ENCODE data around the gene ACSM3. TPM values are rescaled to one million over a fixed set of nuclear protein-coding genes. Genes with fewer than 3 reads are reported as not detected.

The ACSM3 gene
- total and polyA plus RNA-seq, 9 of the 15 experiments (the other 6 are each of a cell fraction or from before 2014, with no cell fraction given), result 112 to 420 (median 182) TPM

GRCh38 chr16:20741554-20742285, 22.1 kb upstream of the ACSM3 start, which contains the start of gene THUMPD1 (continued):
- TF ChIP-seq BCLAF1 (IDR thresholded peaks at IDR 0.05; ENCODE audit: borderline replicate concordance in 1 of 2, control insufficient read depth in 1 of 2, low read depth in 2 of 2, low read length in 1 of 2) (peak in 1 of 2 experiments; percentile 84; a peak in 1 of 4 replicates), TOE1 (IDR thresholded peaks at IDR 0.05; ENCODE audit: borderline replicate concordance) (peak; percentile 95), TOE1 (CRISPR knock-in tag; IDR thresholded peaks at IDR 0.05; ENCODE audit: borderline replicate concordance, low read depth) (no peak), KLF16 (IDR thresholded peaks at IDR 0.05) (no peak), NUFIP1 (IDR thresholded peaks at IDR 0.05; ENCODE audit: partially characterized antibody) (no peak), ESRRB (CRISPR knock-in tag; IDR thresholded peaks at IDR 0.05; ENCODE audit: borderline replicate concordance) (no peak), CLOCK (CRISPR knock-in tag; IDR thresholded peaks at IDR 0.05; ENCODE audit: borderline replicate concordance) (no peak), NR2C2 (CRISPR knock-in tag; IDR thresholded peaks at IDR 0.05) (peak; percentile 82), NR2C2 (tag; IDR thresholded peaks at IDR 0.05) (peak; percentile 69), MTA2 (IDR thresholded peaks at IDR 0.05; ENCODE audit: low read depth) (no peak), ZNF274 (IDR thresholded peaks at IDR 0.05; ENCODE audit: borderline replicate concordance, low read depth, low read length) (no peak), NR2C1 (IDR thresholded peaks at IDR 0.05) (no peak), NR2C1 (tag; IDR thresholded peaks at IDR 0.05) (0 out of 2 replicates have a peak, but pooled peaks have one; percentile 33), TCF7 (IDR thresholded peaks at IDR 0.05; ENCODE audit: borderline replicate concordance) (peak; percentile 71; the same call in 1 of the 2 replicates), ESRRA (IDR thresholded peaks at IDR 0.05; ENCODE audit: borderline replicate concordance, low read depth) (peak; percentile 38; the same call in 1 of the 2 replicates), EP400 (IDR thresholded peaks at IDR 0.05) (peak; percentile 77), SRSF3 (IDR thresholded peaks at IDR 0.05; ENCODE audit: insufficient read depth, low read length) (no peak), SETDB1 (IDR thresholded peaks at IDR 0.05; ENCODE audit: low read length) (no peak), SRSF9 (IDR thresholded peaks at IDR 0.05; ENCODE audit: borderline replicate concordance, low read depth, low read length) (no peak), USF1 (CRISPR knock-in tag; IDR thresholded peaks at IDR 0.05) (no peak; the same call in 1 of the 2 replicates), NR3C1 (CRISPR knock-in tag; IDR thresholded peaks at IDR 0.05) (no peak), IFI16 (CRISPR knock-in tag; IDR thresholded peaks at IDR 0.05) (no peak), HSF4 (CRISPR knock-in tag; IDR thresholded peaks at IDR 0.05; ENCODE audit: borderline replicate concordance) (no peak)

Measured in K562 (cell line).